K562 (cell line): Measurements from ENCODE around the gene NLRX1. TPM values are rescaled to one million over a fixed set of nuclear protein-coding genes. Genes with fewer than 3 reads are reported as not detected.
A peak's percentile ranks its signal among the peaks of the same experiment; 100 is the strongest.

Experiments
- ATAC-seq: fragments of 200-7000 bp; cut with Tn5 transposase; 3 replicates; pipeline ENCODE4 v1.9.1; 2020; ENCODE audit warnings: moderate library complexity
- BruUV-seq: library from RNA; stranded (reverse); fragments of 400-500 nt; replicated peaks from 2 replicates; lab custom pipeline; 2021; lab: Mats Ljungman, UMichigan
- CTCF ChIA-PET: fragments of 300-600 bp; formaldehyde crosslinking; extraction: SDS; loops from one replicate; lab custom pipeline; 2021; ENCODE audit warnings: low intra/inter-chr PET ratio; lab: Yijun Ruan, JAX
- POLR2A ChIA-PET: fragments of 300-600, 350-650 bp; sonication (Branson Sonifier 250); formaldehyde crosslinking; extraction: SDS; loops from one replicate; lab custom pipeline; 2021; ENCODE audit warnings: antibody characterized with exemption, inconsistent platforms; lab: Yijun Ruan, JAX
- DNase-seq, 4 experiments: peaks; one replicate each; pipeline versions ENCODE4 v3.0.0 to v3.0.0-alpha.2; 2011 to 2018; ENCODE audit warnings: low spot score in 3 of 4, mixed read lengths in 3 of 4; ENCODE audit errors: extremely low read depth in 1 of 4
- FAIRE-seq: peaks from 2 replicates; lab custom pipeline; 2011; peaks lifted over from hg19 to GRCh38; lab: Jason Lieb, UNC
- H2AFZ ChIP-seq: 2 replicates; pipeline ENCODE4 v1.6.0; 2011; ENCODE audit warnings: low read depth, low read length, control low read depth, inconsistent platforms
- H3K27ac ChIP-seq: fragments of 200-600 bp; 3 replicates; pipeline ENCODE4 v1.8.0; 2011; ENCODE audit warnings: low read depth, mild to moderate bottlenecking, control low read depth, inconsistent platforms, low read length, moderate library complexity, mixed read lengths; ENCODE audit errors: extremely low read depth
- H3K27me3 ChIP-seq, 2 experiments: fragments of 300-600 bp in 1 of 2; 2 replicates in 1 of 2; 3 replicates in 1 of 2; pipeline versions ENCODE4 v1.6.0 to v1.8.0; 2011; ENCODE audit warnings: inconsistent platforms in 2 of 2, low read length in 2 of 2, mild to moderate bottlenecking in 1 of 2, mixed read lengths in 1 of 2, moderate library complexity in 1 of 2; ENCODE audit not compliant: control insufficient read depth in 2 of 2, insufficient read depth in 2 of 2
- H3K36me3 ChIP-seq: fragments of 300-600 bp; 3 replicates; pipeline ENCODE4 v1.8.0; 2011; ENCODE audit warnings: mild to moderate bottlenecking, low read length, inconsistent platforms; ENCODE audit not compliant: control insufficient read depth, insufficient read depth
- H3K4me1 ChIP-seq, 2 experiments: fragments of 200-600 bp in 1 of 2; replicated peaks in 1 of 2; 2 replicates in 1 of 2; 3 replicates in 1 of 2; pipeline versions ENCODE4 v1.5.1 to v1.8.0; 2011; ENCODE audit warnings: inconsistent platforms in 2 of 2, low read length in 2 of 2, mild to moderate bottlenecking in 1 of 2, mixed read lengths in 1 of 2, moderate library complexity in 1 of 2; ENCODE audit not compliant: control insufficient read depth in 2 of 2, insufficient read depth in 2 of 2
- H3K4me2 ChIP-seq: 2 replicates; pipeline ENCODE4 v1.6.1; 2011; ENCODE audit warnings: low read length, control low read depth, inconsistent platforms, mixed read lengths; ENCODE audit not compliant: insufficient read depth
- H3K4me3 ChIP-seq: fragments of 200-600 bp; sonication (generic), shearing (Covaris generic); 2 replicates; pipeline ENCODE4 v1.5.1; 2016; ENCODE audit warnings: control low read depth, inconsistent platforms
- H3K79me2 ChIP-seq: fragments of 200-600 bp; 3 replicates; pipeline ENCODE4 v1.8.0; 2011; ENCODE audit warnings: low read length, inconsistent platforms; ENCODE audit not compliant: control insufficient read depth, insufficient read depth
- H3K9ac ChIP-seq, 2 experiments: 2 replicates each; pipeline versions ENCODE4 v1.6.0 to v1.6.1; 2011; ENCODE audit warnings: low read depth in 2 of 2, low read length in 2 of 2, control low read depth in 1 of 2, inconsistent platforms in 1 of 2, mild to moderate bottlenecking in 1 of 2, mixed read lengths in 1 of 2; ENCODE audit not compliant: insufficient read depth in 1 of 2
- H3K9me1 ChIP-seq: one replicate; pipeline ENCODE4 v1.6.0; 2011; ENCODE audit warnings: inconsistent platforms, mild to moderate bottlenecking, low read length, moderate library complexity; ENCODE audit not compliant: control insufficient read depth, insufficient read depth
- H3K9me3 ChIP-seq: replicated peaks from 2 replicates; pipeline ENCODE4 v1.5.1; 2011; ENCODE audit warnings: low read depth, low read length, inconsistent platforms; ENCODE audit not compliant: control insufficient read depth, insufficient read depth
- H4K20me1 ChIP-seq: replicated peaks from 2 replicates; pipeline ENCODE4 v1.6.1; 2011; ENCODE audit warnings: low read length, inconsistent platforms, mixed read lengths; ENCODE audit not compliant: control insufficient read depth, insufficient read depth
- ELF4 ChIP-seq: fragments of 450-650 bp; formaldehyde crosslinking; IDR thresholded peaks from 2 replicates; pipeline ENCODE4 v1.4.0; 2022; ENCODE audit warnings: missing genetic modification characterization
- FOXK2 ChIP-seq, 2 experiments: fragments of 450-650 bp; IDR thresholded peaks in 1 of 2; conservative IDR thresholded peaks in 1 of 2; 2 replicates each; pipeline ENCODE4 v1.6.1; 2016; ENCODE audit warnings: low read depth in 2 of 2, mild to moderate bottlenecking in 1 of 2
- GTF2F1 ChIP-seq: IDR thresholded peaks from 2 replicates; pipeline ENCODE4 v1.6.1; 2011; ENCODE audit warnings: low read depth, low read length, improper control_type of control experiment
- HNRNPUL1 ChIP-seq: fragments of 200-400 bp; formaldehyde crosslinking; IDR thresholded peaks from 2 replicates; pipeline ENCODE4 v1.6.1; 2017; ENCODE audit warnings: low read length
- MIER1 ChIP-seq: fragments of 450-650 bp; IDR thresholded peaks from 2 replicates; pipeline ENCODE4 v1.6.1; 2016; ENCODE audit warnings: antibody characterized with exemption, mild to moderate bottlenecking, low read depth
- NBN ChIP-seq: fragments of 450-650 bp; IDR thresholded peaks from 2 replicates; pipeline ENCODE4 v1.6.1; 2016; ENCODE audit warnings: low read depth, mild to moderate bottlenecking
- NCOA1 ChIP-seq: fragments of 450-650 bp; IDR thresholded peaks from 2 replicates; pipeline ENCODE4 v1.6.1; 2016; ENCODE audit warnings: low read depth
- NCOA6 ChIP-seq: fragments of 450-650 bp; IDR thresholded peaks from 2 replicates; pipeline ENCODE4 v1.6.1; 2017; ENCODE audit warnings: mild to moderate bottlenecking
- NUFIP1 ChIP-seq: fragments of 450-650 bp; IDR thresholded peaks from 2 replicates; pipeline ENCODE4 v1.6.1; 2018; ENCODE audit not compliant: partially characterized antibody
- PTRF ChIP-seq: fragments of 450-650 bp; IDR thresholded peaks from 2 replicates; pipeline ENCODE4 v1.6.1; 2016; ENCODE audit warnings: mild to moderate bottlenecking, missing genetic modification characterization, missing compliant biosample characterization
- PURB ChIP-seq: sonication (generic); formaldehyde crosslinking; IDR thresholded peaks from 2 replicates; pipeline ENCODE4 v1.9.0; 2021; ENCODE audit warnings: low read depth, mild to moderate bottlenecking, missing genetic modification reagents
- RHOXF2B ChIP-seq: fragments of 250-450 bp; sonication (Bioruptor Pico); conservative IDR thresholded peaks from 2 replicates; pipeline ENCODE4 v1.5.1; 2021
- SRSF1 ChIP-seq: fragments of 200-400 bp; formaldehyde crosslinking; IDR thresholded peaks from 2 replicates; pipeline ENCODE4 v1.6.1; 2017; ENCODE audit warnings: mild to moderate bottlenecking, low read depth, low read length, moderate library complexity
- STAT5A ChIP-seq: IDR thresholded peaks from 2 replicates; pipeline ENCODE4 v1.6.1; 2012; ENCODE audit warnings: low read length, inconsistent platforms, borderline replicate concordance
- ZFP36 ChIP-seq: fragments of 150-350 bp; IDR thresholded peaks from 2 replicates; pipeline ENCODE4 v1.6.1; 2018; ENCODE audit warnings: low read length, low read depth; ENCODE audit not compliant: partially characterized antibody
- ZNF165 ChIP-seq: fragments of 250-450 bp; sonication (Bioruptor Pico); IDR thresholded peaks from 2 replicates; pipeline ENCODE4 v1.4.0; 2020; ENCODE audit warnings: borderline replicate concordance
- ZNF316 ChIP-seq: fragments of 450-650 bp; IDR thresholded peaks from 2 replicates; pipeline ENCODE4 v1.6.1; 2016
- ZNF79 ChIP-seq: fragments of 250-450 bp; sonication (Bioruptor Pico); IDR thresholded peaks from 2 replicates; pipeline ENCODE4 v1.4.0; 2020; ENCODE audit warnings: low read depth, mild to moderate bottlenecking, moderate library complexity
- WGBS: fragments of 100-300 bp; shearing (Covaris generic); methylation state at CpG from one replicate; pipeline ENCODE4 v1.1.6; 2016; ENCODE audit warnings: low coverage, mixed read lengths; ENCODE audit not compliant: insufficient coverage; ENCODE audit errors: missing lambda C conversion rate; 5-methylcytosine and 5-hydroxymethylcytosine counted together
- in situ Hi-C: fragments of 300-500 bp; cut with MboI; formaldehyde crosslinking; loops from 4 replicates; pipeline ENCODE4 v1.15.0; 2018; ENCODE audit warnings: inconsistent platforms, mixed read lengths
- intact Hi-C: fragments of 100-400 bp; cut with micrococcal nuclease; formaldehyde crosslinking; loops from 2 replicates; pipeline ENCODE4 v1.14.2; 2022
- polyA plus RNA-seq, 8 experiments: library from polyadenylated mRNA; depleted of rRNA in 4 of 8; stranded (reverse) in 5 of 8; unstranded in 3 of 8; fragments of >200 nt; fragmentation: Nextera tagmentation in 2 of 8; fragmentation: Illumina TruSeq in 1 of 8; extraction: Ambion mirVana in 2 of 8; extraction: Trizol in 1 of 8; gene quantifications; 2 replicates each; pipeline versions ENCODE4 v1.2.1 to v1.2.3, GENCODE V29; 2011 to 2014; ENCODE audit warnings: inconsistent platforms in 1 of 8, missing spikeins in 1 of 8
- total RNA-seq, 7 experiments: library from RNA; depleted of rRNA in 6 of 7; stranded (reverse); fragments of >200 nt in 6 of 7; fragmentation: Illumina TruSeq in 2 of 7; extraction: Trizol in 2 of 7; gene quantifications; 2 replicates each; pipeline versions ENCODE4 v1.2.1 to v1.2.3, GENCODE V29; 2011 to 2021; ENCODE audit warnings: low replicate concordance in 1 of 7
- TF ChIP-seq, protein P1 (sequence below): IDR thresholded peaks from 2 replicates; pipeline ENCODE4 v1.6.1; 2014; ENCODE audit warnings: antibody characterized with exemption

The NLRX1 gene
- total and polyA plus RNA-seq, 9 of the 15 experiments (the other 6 are each of a cell fraction or from before 2014, with no cell fraction given), result 0.04 to 2.3 (median 0.69) TPM

DNA sequence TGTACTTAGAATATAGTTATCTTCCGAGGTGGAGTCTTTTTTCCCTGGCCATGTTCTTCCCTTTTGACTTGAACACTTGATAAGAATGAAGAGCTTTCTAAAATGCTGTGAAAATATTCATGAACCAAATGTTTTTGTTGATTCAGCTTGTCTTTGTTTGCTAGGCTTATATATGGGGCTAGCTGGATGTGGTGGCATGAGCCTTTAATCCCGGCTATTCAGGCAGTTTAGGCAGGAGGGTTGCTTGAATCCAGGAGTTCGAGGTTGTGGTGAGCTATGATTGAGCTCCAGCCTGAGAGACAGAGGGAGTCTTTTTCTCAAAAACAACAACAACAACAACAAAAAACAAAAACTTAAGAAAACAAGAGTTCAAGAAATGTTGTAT is 60.8 kb downstream of the NLRX1 start:
- no peaks in the 10 kb centered on the region for H4K20me1 ChIP-seq
- no peak overlapping the region for H3K27ac ChIP-seq
- H3K9me3 ChIP-seq, result no peaks in the 10 kb centered on the region
- peaks cover 20% of the 10 kb centered on the region for H3K79me2 ChIP-seq
- H3K36me3 ChIP-seq, result peaks cover 13% of the 10 kb centered on the region; the same call in 1 of the 3 replicates
- H3K4me1 ChIP-seq, result no peaks in the 10 kb centered on the region; a peak in 1 of 5 replicates
- WGBS, result 75% methylated on average over 3 of the region's 3 CpGs
- no TSS peak for BruUV-seq
- FAIRE-seq (no peak), DNase-seq (no peak), ATAC-seq (no peak)
- intact Hi-C loops (no loop called here), in situ Hi-C loops (no loop called here)
- H2AFZ ChIP-seq, result no peak overlapping the region
- H3K9me1 ChIP-seq, result no peaks in the 10 kb centered on the region
- CTCF ChIA-PET, result interaction anchor here (0.7 kb wide), 1 partner anchor 35 kb away, joined by 4 read pairs; no protein-coding TSS in a partner anchor
- TF ChIP-seq ZNF316, result peak; percentile 23; the same call in 1 of the 2 replicates
- TF ChIP-seq NBN, result no peak
- TF ChIP-seq ZFP36, result peak; percentile 22
- H3K9ac ChIP-seq, result no peak overlapping the region
- POLR2A ChIA-PET, result interaction anchor here (0.6 to 1.1 kb wide), 6 partner anchors 12 to 337 kb away, joined by 3 to 4 read pairs (median 3); no protein-coding TSS in a partner anchor
- H3K4me2 ChIP-seq, result no peak overlapping the region
- H3K27me3 ChIP-seq, result no peaks in the 10 kb centered on the region
- H3K4me3 ChIP-seq, result no peak overlapping the region

DNA sequence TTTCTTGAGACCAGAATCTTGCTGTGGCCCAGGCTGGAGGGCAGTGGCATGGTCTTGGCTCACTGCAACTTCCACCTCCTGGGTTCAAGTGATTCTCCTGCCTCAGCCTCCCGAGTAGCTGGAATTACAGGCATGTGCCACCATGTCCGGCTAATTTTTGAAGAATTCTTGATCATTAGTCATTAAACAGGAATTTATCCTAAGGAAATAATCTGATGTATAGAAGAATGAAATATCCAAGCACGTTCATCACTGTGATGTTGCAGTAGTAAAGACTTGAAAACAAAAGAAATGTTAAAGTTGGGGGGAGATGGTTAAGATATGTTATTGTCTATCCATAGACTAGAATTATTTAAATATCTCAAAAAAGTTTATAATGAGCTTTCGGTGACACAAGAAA is 61.2 kb downstream of the NLRX1 start:
- POLR2A ChIA-PET, result interaction anchor here (0.6 to 1.1 kb wide), 6 partner anchors 11 to 337 kb away, joined by 3 to 4 read pairs (median 3); no protein-coding TSS in a partner anchor
- intact Hi-C loops (no loop called here), in situ Hi-C loops (no loop called here)
- DNase-seq (no peak), FAIRE-seq (no peak), ATAC-seq (no peak)
- no peak overlapping the region for H3K4me3 ChIP-seq
- WGBS, result 82% methylated on average over 4 of the region's 4 CpGs
- no peaks in the 10 kb centered on the region for H3K9me1 ChIP-seq
- H3K27ac ChIP-seq, result no peak overlapping the region
- H4K20me1 ChIP-seq, result no peaks in the 10 kb centered on the region
- H2AFZ ChIP-seq, result no peak overlapping the region
- no peaks in the 10 kb centered on the region; a peak in 1 of 5 replicates for H3K4me1 ChIP-seq
- H3K9me3 ChIP-seq, result no peaks in the 10 kb centered on the region
- H3K9ac ChIP-seq, result no peak overlapping the region
- peaks cover 15% of the 10 kb centered on the region; the same call in 1 of the 3 replicates for H3K36me3 ChIP-seq
- no peaks in the 10 kb centered on the region for H3K27me3 ChIP-seq
- peaks cover 20% of the 10 kb centered on the region for H3K79me2 ChIP-seq
- H3K4me2 ChIP-seq, result no peak overlapping the region
- CTCF ChIA-PET, result no interaction called here
- no TSS peak for BruUV-seq
- TF ChIP-seq, protein P1, sequence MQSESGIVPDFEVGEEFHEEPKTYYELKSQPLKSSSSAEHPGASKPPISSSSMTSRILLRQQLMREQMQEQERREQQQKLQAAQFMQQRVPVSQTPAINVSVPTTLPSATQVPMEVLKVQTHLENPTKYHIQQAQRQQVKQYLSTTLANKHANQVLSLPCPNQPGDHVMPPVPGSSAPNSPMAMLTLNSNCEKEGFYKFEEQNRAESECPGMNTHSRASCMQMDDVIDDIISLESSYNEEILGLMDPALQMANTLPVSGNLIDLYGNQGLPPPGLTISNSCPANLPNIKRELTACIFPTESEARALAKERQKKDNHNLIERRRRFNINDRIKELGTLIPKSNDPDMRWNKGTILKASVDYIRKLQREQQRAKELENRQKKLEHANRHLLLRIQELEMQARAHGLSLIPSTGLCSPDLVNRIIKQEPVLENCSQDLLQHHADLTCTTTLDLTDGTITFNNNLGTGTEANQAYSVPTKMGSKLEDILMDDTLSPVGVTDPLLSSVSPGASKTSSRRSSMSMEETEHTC, result no peak
- no peak for TF ChIP-seq NCOA1
- no peak for TF ChIP-seq SRSF1
- TF ChIP-seq PTRF (tag), result no peak
- no peak for TF ChIP-seq GTF2F1
- no peak for TF ChIP-seq FOXK2 (conservative IDR thresholded peaks at IDR 0.05 in 1 of 2, IDR thresholded peaks at IDR 0.05 in 1 of 2; ENCODE audit: low read depth in 2 of 2)
- no peak for TF ChIP-seq MIER1
- no peak for TF ChIP-seq NCOA6
- no peak for TF ChIP-seq ZNF165 (CRISPR knock-in tag)
- no peak for TF ChIP-seq NUFIP1
- no peak for TF ChIP-seq STAT5A
- TF ChIP-seq RHOXF2B (CRISPR knock-in tag), result no peak
- no peak for TF ChIP-seq ZNF79 (CRISPR knock-in tag)
- TF ChIP-seq HNRNPUL1, result no peak
- no peak for TF ChIP-seq ELF4
- TF ChIP-seq PURB (CRISPR knock-in tag), result no peak
